Measurements from ENCODE around the gene LRSAM1.

Gene LRSAM1

DNA sequence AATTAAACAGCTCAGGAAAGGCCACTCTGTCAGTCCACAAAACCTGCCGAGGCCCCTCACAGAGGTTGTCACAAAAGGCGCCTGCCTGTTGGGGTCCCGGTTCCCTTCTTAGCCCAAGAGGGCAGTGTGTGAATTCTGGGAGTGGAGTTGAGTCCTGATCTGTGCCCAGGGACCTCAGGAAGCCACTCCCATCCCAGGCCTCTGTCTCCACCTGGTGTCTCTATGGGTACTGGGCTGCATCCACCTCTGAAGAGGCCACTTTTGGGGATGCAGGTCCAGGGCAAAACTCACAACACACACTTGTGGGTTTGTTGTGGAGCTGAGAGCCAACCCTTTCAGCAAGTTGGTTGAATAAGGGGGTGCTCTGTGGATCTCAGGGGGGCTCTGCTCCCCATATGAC lies 86.5 kb downstream of the LRSAM1 start:
- no peak for DNase-seq

DNA sequence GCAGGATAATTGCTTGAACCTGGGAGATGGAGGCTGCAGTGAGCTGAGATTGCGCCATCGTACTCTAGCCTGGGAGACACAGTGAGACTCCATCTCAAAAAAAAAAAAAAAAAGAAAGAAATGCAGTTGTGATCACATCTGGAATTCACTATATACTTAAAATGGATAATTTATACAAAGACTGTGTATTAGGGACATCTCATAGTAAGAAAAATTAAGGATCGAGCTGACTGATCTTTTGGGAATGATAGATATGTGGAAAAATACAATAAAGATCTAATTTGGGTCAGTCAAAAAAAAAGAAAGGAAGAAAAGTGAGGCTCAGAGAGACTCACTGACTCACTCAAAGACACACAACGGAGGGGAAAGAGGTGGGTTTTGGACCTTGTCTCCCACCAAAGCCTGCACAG lies 87.5 kb downstream of the LRSAM1 start:
- DNase-seq: no peak

DNA sequence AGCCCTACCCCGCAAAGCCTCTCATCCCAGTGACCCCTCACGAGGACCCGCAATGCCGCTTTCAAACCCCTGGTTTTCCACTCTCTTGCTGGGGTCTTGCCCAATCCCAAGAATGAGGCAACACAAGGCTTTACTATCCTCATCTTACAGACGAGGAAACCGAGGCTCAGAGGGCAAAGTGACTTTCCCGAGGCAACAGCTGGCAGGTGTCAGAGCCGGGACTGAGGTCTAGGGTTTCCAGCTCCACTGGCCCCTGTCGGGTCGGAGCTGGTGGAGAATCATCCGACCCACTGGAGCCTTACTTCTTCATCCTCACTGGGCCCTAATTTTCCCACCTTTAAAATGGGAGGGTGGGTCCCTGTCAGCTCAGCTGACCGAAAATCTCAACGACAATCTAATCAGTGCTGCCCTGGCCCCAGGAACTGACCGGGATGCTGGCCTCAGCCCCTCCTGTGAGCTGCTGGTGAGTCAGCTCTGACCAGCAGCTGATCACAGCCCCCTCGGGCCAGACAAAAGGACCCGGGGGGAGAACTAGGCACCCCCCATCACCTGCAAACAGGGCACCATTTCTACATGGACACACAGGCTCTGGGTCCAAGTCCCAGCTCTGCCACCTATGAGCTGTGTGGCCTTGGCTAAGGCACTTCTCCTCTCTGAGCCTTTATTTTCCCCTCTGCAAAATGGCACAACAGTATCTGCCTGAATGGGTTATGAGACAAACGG lies 88.1 kb downstream of the LRSAM1 start:
- no peak for DNase-seq

DNA sequence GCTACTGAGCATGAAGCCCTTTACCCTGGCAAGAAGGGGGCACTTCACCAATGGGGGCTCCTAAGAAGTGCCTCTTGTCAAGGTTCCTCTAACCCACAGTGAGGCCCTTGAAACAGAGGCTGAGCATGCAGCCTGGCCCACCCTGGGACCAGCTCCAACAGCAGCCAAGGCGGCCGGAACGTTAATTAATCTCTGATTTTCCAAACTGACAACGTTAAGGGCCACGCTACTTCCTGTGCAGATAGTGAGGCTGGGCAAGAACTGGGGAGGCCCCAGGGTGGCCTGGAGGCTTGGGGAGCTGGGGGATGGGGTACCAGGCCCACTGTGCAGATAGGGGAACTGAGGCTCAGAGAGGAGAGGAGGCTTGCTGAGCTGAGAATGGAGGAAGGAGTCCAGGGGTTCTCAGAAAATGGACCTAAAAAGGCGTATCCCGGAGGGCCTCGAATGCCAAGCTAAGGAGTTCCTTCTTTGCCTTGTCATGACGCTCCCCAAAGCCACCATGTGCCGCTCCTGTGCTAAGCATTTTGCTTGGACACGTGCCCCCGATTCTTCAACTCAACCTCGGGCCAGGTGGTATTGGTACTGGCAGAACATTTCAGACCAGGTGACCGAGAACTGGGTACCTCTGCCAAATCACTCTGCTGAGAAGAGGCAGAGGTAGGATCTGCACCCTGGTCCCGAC lies 88.8 kb downstream of the LRSAM1 start:
- DNase-seq: no peak

DNA sequence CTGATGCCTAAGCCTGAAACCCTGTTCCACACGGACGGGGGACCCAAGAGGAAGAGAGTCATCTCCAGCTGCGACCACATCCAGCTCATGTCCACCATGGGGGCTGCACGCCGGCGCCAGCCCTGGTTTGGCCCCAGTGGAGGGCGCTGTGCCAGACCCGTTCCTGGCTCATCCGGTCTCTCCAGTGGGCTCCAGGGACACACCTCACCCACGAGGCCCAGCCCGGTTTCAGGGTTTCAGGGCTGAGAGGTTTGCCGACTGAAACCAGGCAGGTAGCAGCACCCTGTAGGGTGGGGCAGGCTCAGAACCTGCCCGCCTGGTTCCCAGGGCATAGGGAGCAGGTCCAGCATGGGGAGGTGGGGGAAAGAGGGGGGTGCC lies 89.3 kb downstream of the LRSAM1 start:
- no peak for DNase-seq

DNA sequence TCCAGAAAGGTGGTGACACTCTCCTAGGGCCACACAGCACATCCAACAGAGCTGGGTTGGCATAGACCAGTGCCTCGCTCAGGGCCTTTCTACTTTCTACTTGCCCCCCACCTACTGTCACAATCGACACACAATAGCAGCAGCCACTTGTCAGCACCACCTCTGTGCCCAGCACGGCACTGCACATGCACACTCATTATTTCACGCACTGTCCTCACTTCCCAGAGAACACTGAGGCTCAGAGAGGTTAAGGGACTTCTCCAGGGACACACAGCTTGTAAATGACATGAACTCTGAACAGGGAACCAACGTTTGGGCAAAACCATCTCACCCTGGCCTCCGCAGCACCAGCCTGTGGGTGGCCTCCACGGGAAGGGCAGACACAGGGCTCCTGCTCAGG lies 89.9 kb downstream of the LRSAM1 start:
- DNase-seq: no peak

DNA sequence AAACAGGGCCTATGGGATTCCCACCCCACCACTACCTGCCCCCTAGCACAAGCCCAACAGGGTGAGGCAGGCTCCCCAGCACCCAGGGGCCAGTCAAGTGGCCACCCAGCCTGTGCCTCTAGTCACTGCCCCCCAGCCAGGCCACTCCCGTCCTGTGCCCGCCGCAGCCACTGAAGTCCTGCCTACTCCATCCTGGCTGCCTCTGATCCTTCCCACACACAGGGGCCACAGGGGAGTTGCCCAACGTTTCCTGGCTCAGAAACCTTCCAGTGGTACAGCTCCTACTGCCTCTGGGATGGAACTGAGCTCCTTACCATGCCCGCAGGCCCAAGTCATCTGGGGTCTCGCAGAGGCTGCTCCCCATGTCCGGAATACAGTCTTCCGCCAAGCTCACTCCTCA lies 90.6 kb downstream of the LRSAM1 start:
- DNase-seq: no peak

DNA sequence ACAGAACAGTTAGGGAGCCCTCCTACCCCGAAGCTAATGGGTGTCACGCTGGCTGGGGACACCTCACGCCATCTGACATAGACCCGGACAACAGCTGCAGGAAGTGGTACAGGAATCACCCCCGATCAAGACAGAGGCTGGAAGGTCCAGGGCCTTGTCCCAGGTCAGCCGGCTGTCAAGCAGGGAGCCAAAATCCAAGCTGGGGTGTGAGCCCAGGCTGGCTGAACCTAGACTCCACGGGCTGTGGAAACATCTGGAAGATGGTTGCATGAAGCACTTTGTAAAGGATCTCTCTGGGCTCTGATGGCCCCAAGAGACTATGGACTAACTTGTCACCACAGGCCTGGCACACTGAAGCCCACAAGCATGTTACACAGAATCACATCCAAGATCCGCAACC lies 91.9 kb downstream of the LRSAM1 start:
- DNase-seq: no peak

DNA sequence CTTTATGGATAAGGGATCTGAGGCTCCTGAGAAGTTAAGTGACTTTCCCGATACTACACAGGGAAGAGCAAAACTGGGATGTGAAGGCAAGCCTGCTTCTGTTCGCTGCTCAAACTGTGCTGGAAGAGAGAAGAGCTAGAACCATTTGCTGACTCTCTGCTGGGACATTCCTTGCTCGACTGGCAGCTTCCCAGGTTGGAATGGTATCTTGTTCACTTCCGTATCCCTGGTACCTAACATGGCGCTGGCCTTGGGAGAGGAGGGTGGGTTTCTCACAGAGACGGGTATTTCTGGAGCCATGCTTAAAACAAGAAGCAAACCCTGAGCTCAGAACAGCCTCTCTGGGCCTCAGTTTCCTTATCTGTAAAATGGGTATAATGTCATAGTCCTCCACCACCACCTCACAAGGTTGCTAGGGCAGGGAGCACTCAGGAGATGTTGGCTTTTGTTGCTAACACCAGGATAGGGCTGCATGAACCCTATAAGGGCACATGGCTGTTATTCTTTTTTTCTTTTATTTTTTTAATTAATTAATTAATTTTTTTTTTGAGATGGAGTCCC lies 92.7 kb downstream of the LRSAM1 start:
- DNase-seq: no peak

DNA sequence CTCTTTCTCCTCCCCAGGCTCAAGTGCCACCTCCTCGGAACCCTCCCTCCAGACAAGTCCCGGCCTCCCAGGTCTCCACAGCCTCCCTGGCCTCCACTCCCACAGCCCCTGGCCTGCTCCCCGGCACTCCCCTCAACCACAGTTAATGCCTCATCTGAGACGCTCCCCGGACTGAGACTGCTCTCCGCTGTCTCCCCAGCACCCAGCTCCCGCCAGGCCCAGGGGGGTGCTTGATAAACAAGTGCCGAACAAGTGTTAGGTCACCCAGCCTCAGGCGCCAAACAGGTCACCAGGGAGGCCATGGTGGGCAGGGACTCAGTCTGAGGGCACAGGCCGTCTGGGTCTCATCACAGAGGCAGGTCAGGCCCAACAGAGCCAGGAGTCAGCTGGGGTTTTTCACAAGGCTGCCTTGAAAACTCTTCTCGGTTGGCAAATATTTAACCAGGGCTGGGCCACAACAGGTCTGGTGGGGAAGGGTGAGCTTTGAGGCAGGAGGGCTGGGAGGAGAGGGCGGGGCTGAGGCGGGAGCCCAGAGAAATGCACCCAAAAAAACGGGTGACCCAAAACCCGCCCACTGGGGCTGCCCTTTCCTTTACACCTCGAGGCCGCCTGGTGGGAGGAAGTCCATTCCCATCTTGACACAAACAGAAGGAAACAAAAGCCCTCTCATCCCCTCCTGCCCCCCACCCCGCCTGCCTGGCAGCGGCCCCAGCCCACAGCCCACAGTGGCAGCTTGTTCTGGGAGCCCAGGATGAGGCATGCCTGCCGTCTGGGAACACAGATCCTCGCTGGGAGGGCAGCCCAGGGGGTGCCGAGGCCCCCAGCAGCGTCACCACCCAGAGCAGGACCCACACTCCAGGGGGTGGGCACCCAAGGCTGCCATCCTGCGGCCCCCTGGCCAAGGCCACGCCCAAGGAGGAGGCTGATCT lies 94.2 kb downstream of the LRSAM1 start:
- DNase-seq: no peak

DNA sequence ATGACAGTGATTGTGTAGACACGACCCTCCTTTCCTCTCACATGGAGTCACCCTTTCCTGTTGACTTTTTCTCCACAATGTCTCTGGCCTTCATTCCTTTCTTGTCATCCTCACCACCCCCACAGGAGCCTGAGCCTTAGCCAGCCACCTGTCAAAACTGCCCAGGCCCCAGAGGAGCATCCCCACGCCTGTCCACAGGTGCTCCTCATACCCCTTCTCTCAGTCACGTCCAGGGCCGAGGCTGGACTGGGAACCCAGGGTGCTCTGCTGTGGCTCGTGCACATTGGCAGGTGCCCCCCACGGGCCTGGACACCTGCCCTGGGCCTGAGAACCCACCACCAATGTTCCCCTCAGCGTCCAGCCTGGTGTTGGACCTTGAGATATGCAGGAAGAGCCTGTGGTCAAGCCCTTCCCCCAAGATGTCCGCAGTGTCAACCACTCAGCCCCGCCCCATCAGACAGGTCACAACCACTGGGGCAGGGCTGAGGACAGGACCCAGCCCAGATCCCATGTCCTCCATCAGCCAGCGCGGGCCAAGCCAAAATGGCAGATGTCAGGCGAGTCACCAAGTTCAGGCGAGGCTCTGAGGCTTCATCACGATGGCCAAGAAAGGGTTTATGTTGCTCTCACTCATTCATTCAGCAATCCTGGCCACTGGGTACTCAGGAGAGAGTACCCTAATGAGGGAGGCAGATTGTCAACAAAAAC lies 95.0 kb downstream of the LRSAM1 start:
- DNase-seq: no peak

DNA sequence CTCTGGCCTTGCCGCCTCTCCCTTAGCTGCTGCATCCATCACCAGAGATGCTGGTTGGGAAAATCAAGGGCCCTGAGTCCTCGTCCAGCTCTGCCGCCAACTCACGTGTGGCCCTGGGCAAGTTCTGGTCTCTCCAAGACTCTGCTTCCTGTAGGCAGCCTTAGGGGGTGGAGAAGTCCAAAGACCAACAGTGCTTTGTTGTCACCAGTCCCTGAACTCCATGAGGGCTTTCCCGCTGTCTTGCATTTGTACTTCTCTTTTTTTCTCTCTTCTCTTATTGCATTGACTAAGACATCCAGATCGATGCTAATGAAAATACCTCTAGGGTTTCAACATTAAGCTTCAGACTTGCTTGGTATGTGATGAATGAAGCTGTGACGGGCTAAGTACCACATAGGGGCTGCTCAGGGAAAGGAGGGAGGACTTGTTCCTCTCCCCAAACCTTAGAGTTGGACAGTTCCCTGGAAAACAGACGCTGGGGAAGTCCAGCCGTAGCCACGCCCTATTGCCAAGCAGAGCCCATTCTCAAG lies 97.1 kb downstream of the LRSAM1 start:
- no peak for DNase-seq

DNA sequence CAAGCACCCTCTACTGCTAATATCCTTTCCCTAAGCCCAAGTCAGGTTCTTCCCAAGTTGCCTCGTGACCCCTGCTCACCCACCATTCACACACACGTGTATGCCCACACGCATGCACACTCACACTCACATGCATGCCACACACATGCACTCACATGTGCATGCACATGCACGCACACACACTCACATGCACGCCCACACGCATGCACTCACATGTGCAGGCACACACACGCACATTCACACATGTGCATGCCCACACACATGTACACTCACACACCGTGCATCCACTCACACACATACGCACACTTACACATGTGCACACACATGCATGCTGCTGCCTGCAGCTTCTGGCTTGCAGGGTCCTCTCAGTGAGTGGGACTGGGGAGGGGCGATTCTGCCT lies 97.9 kb downstream of the LRSAM1 start:
- no peak for DNase-seq

DNA sequence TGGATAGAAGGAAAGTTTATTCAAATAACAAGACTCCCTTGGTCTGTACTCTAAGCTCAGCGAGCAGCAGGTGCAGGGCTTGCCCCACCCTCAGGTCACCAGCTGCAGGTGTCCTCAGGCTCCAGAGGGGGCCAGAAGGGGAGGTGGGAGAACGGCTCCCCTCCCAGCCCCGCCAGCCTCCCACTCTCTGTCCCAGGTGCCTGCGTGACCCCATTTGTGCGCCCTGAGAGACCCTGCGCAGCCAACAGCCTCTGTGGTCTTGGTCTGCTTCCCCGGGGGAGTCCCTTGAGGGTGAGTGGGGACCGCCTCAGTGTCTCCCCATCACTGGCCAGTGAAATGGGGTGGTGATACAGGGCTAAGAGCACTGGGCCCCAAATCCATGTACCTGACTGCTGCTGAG lies 98.4 kb downstream of the LRSAM1 start:
- no peak for DNase-seq

DNA sequence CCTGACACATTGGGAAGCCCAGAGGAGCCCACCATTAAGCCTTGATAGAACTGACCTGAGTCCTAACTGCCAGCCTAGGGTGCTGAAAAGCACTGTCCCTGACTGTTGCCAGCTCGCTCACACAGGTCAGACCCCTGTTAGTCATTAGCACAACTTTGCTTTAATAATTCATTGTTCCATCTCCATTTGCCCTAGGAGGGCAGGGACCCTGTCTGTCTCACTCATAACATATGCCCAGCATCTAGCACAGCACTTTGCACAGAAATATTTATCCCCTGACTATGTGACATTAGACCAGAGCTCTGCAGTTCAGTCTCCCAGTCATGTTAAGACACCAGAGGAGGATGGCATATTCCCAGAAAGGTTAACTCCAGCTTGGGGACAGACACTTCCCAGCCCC lies 99.0 kb downstream of the LRSAM1 start:
- no peak for DNase-seq

DNA sequence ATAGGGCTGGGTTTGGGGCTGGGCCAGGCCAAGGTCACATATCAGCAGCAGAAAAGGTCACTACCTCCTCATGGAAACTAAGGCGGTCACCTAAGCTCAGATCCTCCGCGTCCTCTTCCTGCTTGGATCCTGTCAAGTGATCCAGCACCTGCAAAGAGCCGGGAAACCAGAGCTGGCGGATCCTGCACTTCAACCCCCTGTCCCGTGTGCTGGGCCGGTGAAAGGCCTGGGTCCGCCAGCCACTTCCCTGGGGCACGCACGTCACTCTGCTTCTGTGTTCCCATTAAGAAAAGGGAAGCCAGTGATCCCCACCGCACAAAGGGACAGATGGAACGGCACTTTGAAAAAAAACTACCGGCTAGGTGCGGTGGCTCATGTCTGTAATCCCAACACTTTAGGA lies 99.4 kb downstream of the LRSAM1 start:
- no peak for DNase-seq
